ENCODE measurements around the gene SENP7.
"Not testable (repeated sequence)": the region's sequence is repeated elsewhere in the genome, so short reads cannot be mapped to it uniquely, and the experiment has no call there.

The SENP7 gene

DNA sequence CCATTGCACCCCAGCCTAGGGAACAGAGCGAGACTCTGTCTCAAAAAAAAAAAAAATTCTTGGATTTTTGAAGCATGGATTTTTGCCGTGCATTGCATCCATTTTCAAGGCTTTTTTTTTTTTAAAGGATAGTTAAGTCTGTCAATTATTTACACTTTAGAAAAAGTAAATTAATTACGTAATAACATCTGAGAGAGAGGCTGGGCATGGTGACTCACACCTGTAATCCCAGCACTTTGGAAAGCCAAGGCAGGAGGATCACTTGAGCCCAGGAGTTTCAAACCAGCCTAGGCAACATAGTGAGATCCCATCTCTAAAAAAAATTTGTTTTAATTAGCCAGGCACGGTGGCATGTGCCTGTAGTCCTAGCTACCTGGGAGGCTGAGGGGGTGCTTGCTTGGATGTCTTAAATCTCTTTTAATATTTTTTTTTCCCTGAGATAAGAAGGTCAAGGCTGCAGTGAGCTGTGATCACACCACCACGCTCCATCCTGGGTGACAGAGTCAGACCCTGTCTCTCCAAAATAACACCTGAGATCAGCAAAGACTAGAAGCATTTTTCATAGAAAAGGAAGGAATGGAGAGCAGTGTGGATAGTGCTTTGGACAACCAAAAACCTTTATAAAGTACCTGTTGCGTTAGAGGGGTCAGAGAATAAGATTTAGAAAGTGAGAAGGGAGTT is 6.8 kb upstream of the SENP7 start:
- DNase-seq: no peak

GRCh38 chr3:101518421-101518871 is 5.4 kb upstream of the SENP7 start:
- DNase-seq: no peak

GRCh38 chr3:101513419-101513986 is 491 bp upstream of the SENP7 start:
- DNase-seq: no peak

- no peak for DNase-seq
Observed at GRCh38 chr3:101512396-101512645, 691 bp downstream of the SENP7 start.

GRCh38 chr3:101509811-101510210 is 3.2 kb downstream of the SENP7 start:
- DNase-seq: no peak

DNA sequence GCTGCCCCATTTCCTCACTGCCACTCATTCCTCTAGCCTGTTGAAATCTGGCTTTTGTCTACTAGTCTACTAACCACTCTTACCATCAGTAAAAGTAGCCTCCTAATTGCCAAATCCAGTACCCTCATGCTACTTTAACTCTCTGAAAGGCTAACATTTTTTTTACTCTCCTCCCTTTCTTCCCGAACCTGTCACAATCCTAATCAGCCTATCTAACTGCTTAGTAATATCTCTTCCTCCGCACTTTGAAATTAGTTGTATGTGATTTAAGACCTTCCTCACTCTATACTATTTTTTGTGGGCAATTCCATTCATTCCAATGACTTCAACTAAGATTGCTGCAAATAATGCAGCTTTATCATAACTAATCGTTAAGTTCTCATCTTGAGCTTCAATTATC is 3.7 kb downstream of the SENP7 start:
- DNase-seq: no peak

GRCh38 chr3:101501783-101502182 is 11.2 kb downstream of the SENP7 start:
- DNase-seq: no peak

GRCh38 chr3:101500208-101500607 is 12.8 kb downstream of the SENP7 start:
- DNase-seq: no peak

DNA sequence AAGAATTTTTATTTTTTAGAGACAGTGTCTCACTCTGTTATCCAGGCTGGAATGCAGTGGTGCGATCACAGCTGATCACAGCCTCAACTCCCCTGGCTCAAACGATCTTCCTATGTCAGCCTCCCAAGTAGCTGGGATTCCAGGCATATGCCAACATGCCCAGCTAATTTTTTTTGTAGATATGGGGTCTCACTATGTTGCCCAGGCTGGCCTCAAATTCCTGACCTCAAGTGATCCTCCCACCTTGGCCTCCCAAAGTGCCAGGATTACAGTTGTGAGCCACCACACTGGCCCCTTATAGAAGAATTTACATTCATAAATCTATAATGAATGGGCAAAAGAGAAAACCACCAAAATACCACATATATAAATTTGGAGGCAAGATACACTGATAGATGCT is 15.2 kb downstream of the SENP7 start:
- DNase-seq: no peak

- no peak for DNase-seq
Observed at GRCh38 chr3:101495552-101495951, 17.5 kb downstream of the SENP7 start.

GRCh38 chr3:101484805-101485620 is 28.0 kb downstream of the SENP7 start:
- no peak for DNase-seq

- no peak for DNase-seq
Observed at GRCh38 chr3:101478980-101479379, 34.0 kb downstream of the SENP7 start.

GRCh38 chr3:101474841-101475552 is 38.0 kb downstream of the SENP7 start:
- DNase-seq: not testable (repeated sequence)

- DNase-seq: not testable (repeated sequence)
Observed at GRCh38 chr3:101468676-101469075, 44.3 kb downstream of the SENP7 start.

- DNase-seq: not testable (repeated sequence)
Observed at GRCh38 chr3:101467310-101467663, 45.7 kb downstream of the SENP7 start.

DNA sequence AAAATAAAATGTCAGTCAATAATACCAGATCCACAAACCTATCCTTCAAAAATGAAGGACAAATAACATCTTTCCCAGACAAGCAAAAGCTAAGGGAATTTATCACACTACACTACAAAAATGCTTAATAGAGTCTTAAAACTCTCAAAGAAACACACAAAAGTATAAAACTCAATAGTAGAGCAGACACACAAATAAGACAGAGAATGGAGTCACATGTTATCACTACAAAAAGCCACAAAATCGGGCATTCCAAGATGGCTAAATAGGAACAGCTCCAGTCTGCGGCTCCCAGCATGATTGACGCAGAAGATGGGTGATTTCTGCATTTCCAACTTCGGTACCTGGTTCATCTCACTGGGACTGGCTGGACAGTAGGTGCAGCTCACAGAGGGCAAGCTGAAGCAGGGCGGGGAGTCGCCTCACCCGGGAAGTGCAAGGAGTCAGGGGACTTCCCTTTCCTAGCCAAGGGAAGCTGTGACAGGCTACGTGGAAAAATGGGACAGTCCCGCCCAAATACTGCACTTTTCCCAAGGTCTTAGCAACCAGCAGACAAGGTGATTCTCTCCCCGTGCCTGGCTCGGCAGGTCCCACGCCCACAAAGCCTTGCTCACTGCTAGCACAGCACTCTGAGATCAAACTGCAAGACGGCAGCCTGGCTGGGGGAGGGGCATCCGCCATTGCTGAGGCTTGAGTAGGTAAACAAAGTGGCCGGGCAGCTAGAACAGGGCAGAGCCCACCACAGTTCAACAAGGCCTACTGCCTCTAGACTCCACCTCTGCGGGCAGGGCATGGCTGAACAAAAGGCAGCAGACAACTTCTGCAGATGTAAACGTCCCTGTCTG is 46.3 kb downstream of the SENP7 start:
- no peak for DNase-seq

DNA sequence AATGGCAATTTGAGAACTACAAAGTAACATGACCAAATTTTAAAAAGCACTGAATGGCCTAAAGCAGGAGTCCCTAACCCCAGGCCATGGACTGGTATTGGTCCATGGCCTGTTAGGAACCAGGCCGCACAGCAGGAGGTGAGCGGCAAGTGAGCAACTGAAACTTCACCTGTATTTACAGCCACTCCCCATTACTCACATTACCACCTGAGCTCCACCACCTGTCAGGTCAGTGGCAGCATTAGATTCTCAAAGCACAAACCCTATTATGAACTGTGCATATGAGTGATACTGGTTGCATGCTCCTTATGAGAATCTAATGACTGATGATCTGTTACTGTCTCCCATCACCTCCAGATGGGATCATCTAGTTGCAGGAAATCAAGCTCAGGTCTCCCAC is 48.8 kb downstream of the SENP7 start:
- DNase-seq: no peak

GRCh38 chr3:101461451-101461850 is 51.6 kb downstream of the SENP7 start:
- DNase-seq: no peak

DNA sequence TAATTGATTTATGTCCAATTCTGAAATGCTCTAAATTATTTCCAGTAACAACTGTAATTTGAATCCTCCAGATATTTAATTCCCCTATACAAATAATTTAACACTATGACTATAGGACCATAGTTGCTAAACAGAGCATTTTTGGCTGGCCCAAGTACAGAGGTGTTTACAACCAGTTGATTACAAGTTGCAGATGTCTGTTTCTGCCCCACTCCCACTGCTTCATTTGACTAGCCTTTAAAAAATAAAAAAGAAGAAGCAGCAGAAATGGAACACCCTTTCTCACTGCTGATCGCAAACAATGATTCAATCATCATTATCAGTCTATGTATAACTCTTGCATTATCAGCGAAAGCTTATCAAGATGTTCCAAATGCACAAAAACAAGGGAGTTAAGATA is 54.6 kb downstream of the SENP7 start:
- DNase-seq: no peak

GRCh38 chr3:101454629-101455028 is 58.4 kb downstream of the SENP7 start:
- DNase-seq: no peak

GRCh38 chr3:101453961-101454360 is 59.1 kb downstream of the SENP7 start:
- DNase-seq: no peak

GRCh38 chr3:101438641-101439040 is 74.4 kb downstream of the SENP7 start:
- DNase-seq: not testable (repeated sequence)

GRCh38 chr3:101433652-101434051 is 79.4 kb downstream of the SENP7 start:
- DNase-seq: no peak
